HG02884 (cell line): ENCODE results near the gene TACC2.
"Not testable (repeated sequence)": the region's sequence is repeated elsewhere in the genome, so short reads cannot be mapped to it uniquely, and the experiment has no call there.

Experiments
- ATAC-seq: cut with Tn5 transposase; IDR thresholded peaks from one replicate; pipeline ENCODE4 v1.9.1; 2021; ENCODE audit warnings: mild to moderate bottlenecking, moderate library complexity; ENCODE audit not compliant: unreplicated experiment

TACC2 gene

GRCh38 chr10:122056431-122057094, 67.6 kb downstream of the TACC2 start:
- ATAC-seq: no peak

- ATAC-seq: no peak
Measured at GRCh38 chr10:122057841-122058413, 69.0 kb downstream of the TACC2 start.

GRCh38 chr10:122060250-122060649, 71.3 kb downstream of the TACC2 start:
- no peak for ATAC-seq

GRCh38 chr10:122062831-122063674, 74.1 kb downstream of the TACC2 start:
- no peak for ATAC-seq

- ATAC-seq: not testable (repeated sequence)
Measured at GRCh38 chr10:122066337-122066939, 77.5 kb downstream of the TACC2 start.

- no peak for ATAC-seq
Measured at GRCh38 chr10:122068844-122069243, 79.9 kb downstream of the TACC2 start.

- no peak for ATAC-seq
Measured at GRCh38 chr10:122072491-122072890, 83.5 kb downstream of the TACC2 start.

GRCh38 chr10:122073508-122073907, 84.5 kb downstream of the TACC2 start:
- ATAC-seq: no peak

GRCh38 chr10:122075171-122075570, 86.2 kb downstream of the TACC2 start:
- ATAC-seq: no peak

- not testable (repeated sequence) for ATAC-seq
Measured at GRCh38 chr10:122075876-122076275, 86.9 kb downstream of the TACC2 start.

- ATAC-seq: no peak
Measured at GRCh38 chr10:122077311-122077875, 88.4 kb downstream of the TACC2 start.

- ATAC-seq: no peak
Measured at GRCh38 chr10:122078326-122078725, 89.4 kb downstream of the TACC2 start.

GRCh38 chr10:122078965-122079795, 90.2 kb downstream of the TACC2 start:
- no peak for ATAC-seq

- no peak for ATAC-seq
Measured at GRCh38 chr10:122082616-122083477, 93.9 kb downstream of the TACC2 start.

GRCh38 chr10:122083478-122084025, 94.6 kb downstream of the TACC2 start:
- no peak for ATAC-seq

- no peak for ATAC-seq
Measured at GRCh38 chr10:122084286-122085041, 95.5 kb downstream of the TACC2 start.

- ATAC-seq: no peak
Measured at GRCh38 chr10:122085423-122085911, 96.5 kb downstream of the TACC2 start.
